GM19372 (cell line): Measurements from ENCODE around the gene TESK2.
"Not testable (repeated sequence)": the region's sequence is repeated elsewhere in the genome, so short reads cannot be mapped to it uniquely, and the experiment has no call there.

Source experiments
- ATAC-seq: cut with Tn5 transposase; IDR thresholded peaks from one replicate; pipeline ENCODE4 v1.9.1; 2021; ENCODE audit warnings: mild to moderate bottlenecking, low read depth, moderate library complexity; ENCODE audit not compliant: unreplicated experiment

TESK2 gene

GRCh38 chr1:45384213-45384612 is 106.8 kb downstream of the TESK2 start:
- ATAC-seq = not testable (repeated sequence)

- ATAC-seq = no peak
These were observed 107.8 kb downstream of the TESK2 start for GRCh38 chr1:45383191-45383590.

- no peak for ATAC-seq
These were observed 109.7 kb downstream of the TESK2 start for GRCh38 chr1:45381243-45381642.

- no peak for ATAC-seq
These were observed 110.2 kb downstream of the TESK2 start for GRCh38 chr1:45380730-45381129.

- ATAC-seq = no peak
These were observed 110.8 kb downstream of the TESK2 start for GRCh38 chr1:45380125-45380524.

GRCh38 chr1:45379524-45379923 is 111.4 kb downstream of the TESK2 start:
- no peak for ATAC-seq

GRCh38 chr1:45378184-45378583 is 112.8 kb downstream of the TESK2 start:
- no peak for ATAC-seq

GRCh38 chr1:45375104-45376090 is 115.6 kb downstream of the TESK2 start:
- ATAC-seq = no peak

- ATAC-seq = no peak
These were observed 117.4 kb downstream of the TESK2 start for GRCh38 chr1:45373573-45373972.

GRCh38 chr1:45370575-45370974 is 120.4 kb downstream of the TESK2 start:
- no peak for ATAC-seq

GRCh38 chr1:45365051-45365450 is 125.9 kb downstream of the TESK2 start:
- ATAC-seq = no peak

- no peak for ATAC-seq
These were observed 126.7 kb downstream of the TESK2 start for GRCh38 chr1:45364294-45364693.

- not testable (repeated sequence) for ATAC-seq
These were observed 130.0 kb downstream of the TESK2 start for GRCh38 chr1:45360981-45361380.

GRCh38 chr1:45359882-45360513 is 131.0 kb downstream of the TESK2 start:
- ATAC-seq = no peak

GRCh38 chr1:45356186-45356585 is 134.8 kb downstream of the TESK2 start:
- no peak for ATAC-seq

GRCh38 chr1:45355683-45356082 is 135.3 kb downstream of the TESK2 start:
- no peak for ATAC-seq

- no peak for ATAC-seq
These were observed 136.1 kb downstream of the TESK2 start for GRCh38 chr1:45354838-45355237.

- no peak for ATAC-seq
These were observed 137.3 kb downstream of the TESK2 start for GRCh38 chr1:45353685-45354084.

GRCh38 chr1:45351508-45351907 is 139.5 kb downstream of the TESK2 start:
- no peak for ATAC-seq

- no peak for ATAC-seq
These were observed 141.8 kb downstream of the TESK2 start for GRCh38 chr1:45348966-45349677.

- ATAC-seq = no peak
These were observed 142.4 kb downstream of the TESK2 start for GRCh38 chr1:45348609-45348965.
